Keratinocyte (primary cell): ENCODE results near the gene S100B. TPM values are rescaled to one million over a fixed set of nuclear protein-coding genes. Genes with fewer than 3 reads are reported as not detected.

Experiments used
- DNase-seq: peaks from one replicate; pipeline ENCODE4 v3.0.0-alpha.2; 2011; ENCODE audit warnings: low read depth, missing footprints, low spot score
- FAIRE-seq: peaks from 2 replicates; lab custom pipeline; 2011; peaks lifted over from hg19 to GRCh38; lab: Jason Lieb, UNC
- H2AFZ ChIP-seq: 2 replicates; pipeline ENCODE4 v1.6.0; 2012; ENCODE audit warnings: low read length, control low read depth, inconsistent platforms; ENCODE audit not compliant: control insufficient read depth
- H3K27ac ChIP-seq: 2 replicates; pipeline ENCODE4 v1.5.1; 2011; ENCODE audit warnings: low read length; ENCODE audit not compliant: control insufficient read depth, insufficient read depth
- H3K27me3 ChIP-seq: 3 replicates; pipeline ENCODE4 v1.6.0; 2011; ENCODE audit warnings: low read length; ENCODE audit not compliant: control insufficient read depth, insufficient read depth; ENCODE audit errors: extremely low read depth
- H3K36me3 ChIP-seq, 2 experiments: 2 replicates in 1 of 2; 3 replicates in 1 of 2; pipeline ENCODE4 v1.5.1; 2011; ENCODE audit warnings: low read length in 2 of 2, mild to moderate bottlenecking in 1 of 2; ENCODE audit not compliant: control insufficient read depth in 2 of 2, insufficient read depth in 2 of 2; ENCODE audit errors: extremely low read depth in 1 of 2
- H3K4me1 ChIP-seq: 3 replicates; pipeline ENCODE4 v1.5.1; 2011; ENCODE audit warnings: low read length; ENCODE audit not compliant: control insufficient read depth, insufficient read depth; ENCODE audit errors: extremely low read depth
- H3K4me2 ChIP-seq: 3 replicates; pipeline ENCODE4 v1.6.0; 2011; ENCODE audit warnings: low read depth, low read length; ENCODE audit not compliant: control insufficient read depth, insufficient read depth; ENCODE audit errors: extremely low read depth
- H3K4me3 ChIP-seq, 3 experiments: fragments of 200-600 bp in 1 of 3; sonication (generic) in 1 of 3; 2 replicates in 2 of 3; 3 replicates in 1 of 3; pipeline ENCODE4 v1.5.1; 2011 to 2016; ENCODE audit warnings: low read length in 3 of 3, mild to moderate bottlenecking in 3 of 3, control low read depth in 2 of 3, inconsistent platforms in 1 of 3, low read depth in 1 of 3, mixed read lengths in 1 of 3, mixed run types in 1 of 3, moderate library complexity in 1 of 3; ENCODE audit not compliant: control insufficient read depth in 2 of 3, insufficient read depth in 2 of 3; ENCODE audit errors: extremely low read depth in 1 of 3
- H3K79me2 ChIP-seq: 2 replicates; pipeline ENCODE4 v1.6.0; 2012; ENCODE audit warnings: low read length; ENCODE audit not compliant: control insufficient read depth, insufficient read depth
- H3K9ac ChIP-seq: 3 replicates; pipeline ENCODE4 v1.6.0; 2011; ENCODE audit warnings: low read length; ENCODE audit not compliant: control insufficient read depth, insufficient read depth; ENCODE audit errors: extremely low read depth
- H3K9me1 ChIP-seq: 3 replicates; pipeline ENCODE4 v1.6.0; 2011; ENCODE audit warnings: low read length; ENCODE audit not compliant: control insufficient read depth, insufficient read depth; ENCODE audit errors: extremely low read depth
- H3K9me3 ChIP-seq: 2 replicates; pipeline ENCODE4 v1.5.1; 2012; ENCODE audit warnings: low read depth, low read length; ENCODE audit not compliant: control insufficient read depth
- H4K20me1 ChIP-seq: 3 replicates; pipeline ENCODE4 v1.6.0; 2011; ENCODE audit warnings: low read length; ENCODE audit not compliant: control insufficient read depth, insufficient read depth; ENCODE audit errors: extremely low read depth
- EZH2 ChIP-seq: IDR thresholded peaks from one replicate; pipeline ENCODE4 v1.6.1; 2012; ENCODE audit warnings: inconsistent platforms, mild to moderate bottlenecking, low read length, moderate library complexity
- dilution Hi-C: fragments of 300-500 bp; cut with MboI; formaldehyde crosslinking; loops from one replicate; pipeline ENCODE4 v1.7.0; 2020; ENCODE audit warnings: low sequenced_read_pairs; ENCODE audit not compliant: extremely low pct_ligation_motif_present
- polyA plus RNA-seq, 5 experiments: library from polyadenylated mRNA; depleted of rRNA in 3 of 5; stranded (reverse) in 3 of 5; stranded (forward) in 1 of 5; unstranded in 1 of 5; fragments of >200 nt; gene quantifications; 1 replicate in 1 of 5; 2 replicates in 3 of 5; 3 replicates in 1 of 5; pipeline versions ENCODE4 v1.2.1 to v1.2.3, GENCODE V29; 2011 to 2012; ENCODE audit warnings: missing spikeins in 2 of 5, low read depth in 1 of 5, low replicate concordance in 1 of 5
- TF ChIP-seq, protein P1 (sequence below), 3 experiments: IDR thresholded peaks in 1 of 3; conservative IDR thresholded peaks in 1 of 3; optimal IDR thresholded peaks in 1 of 3; 2 replicates in 2 of 3; 3 replicates in 1 of 3; pipeline versions ENCODE3 to v1.5.1; 2011; ENCODE audit warnings: low read length in 3 of 3, mild to moderate bottlenecking in 3 of 3, moderate library complexity in 2 of 3, control low read depth in 1 of 3, inconsistent platforms in 1 of 3; ENCODE audit not compliant: insufficient read depth in 2 of 3; ENCODE audit errors: extremely low read depth in 1 of 3

S100B gene
- polyA plus RNA-seq, 1 donor (not counting 4 experiments of a cell fraction or from before 2014, with no cell fraction given), result not detected

DNA sequence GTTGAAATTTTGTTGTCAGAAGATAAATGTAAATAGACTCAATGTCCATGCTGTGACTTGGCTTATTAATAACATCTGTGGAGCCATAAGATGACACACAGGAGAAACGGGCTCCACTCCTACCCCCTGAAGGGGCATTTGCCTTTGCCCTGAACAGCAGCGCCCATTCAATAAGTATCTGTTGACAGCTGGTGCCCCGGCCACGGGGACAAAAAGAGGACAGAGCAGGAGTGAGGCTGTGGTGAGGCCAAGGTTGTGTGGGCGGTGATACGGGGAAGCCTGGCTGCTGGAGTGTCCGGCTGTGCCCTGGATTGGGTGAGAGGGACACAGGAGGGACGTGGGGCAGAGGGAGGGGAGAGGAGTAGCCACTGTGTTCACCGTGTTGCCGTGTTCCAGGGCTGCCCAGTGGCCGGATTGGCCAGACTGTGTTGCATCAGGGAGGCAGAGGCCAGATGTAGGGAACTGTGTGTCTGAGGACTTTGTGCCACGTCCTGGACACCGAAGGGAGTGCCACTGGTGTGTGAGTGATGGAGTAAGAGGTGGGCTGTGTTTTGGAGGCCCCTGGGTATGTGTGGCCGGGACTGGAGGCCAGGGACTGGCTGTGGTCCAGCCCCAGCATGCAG is 45.7 kb upstream of the S100B start:
- FAIRE-seq (no peak), DNase-seq (no peak)
- peaks cover 43 to 47% of the 10 kb centered on the region in 2 experiments for H3K36me3 ChIP-seq
- no peak overlapping the region for H3K4me2 ChIP-seq
- H3K9ac ChIP-seq, result no peak overlapping the region
- H3K9me1 ChIP-seq, result peaks cover 2% of the 10 kb centered on the region
- peaks cover 3% of the 10 kb centered on the region for H3K9me3 ChIP-seq
- peaks cover 27% of the 10 kb centered on the region for H3K79me2 ChIP-seq
- H4K20me1 ChIP-seq, result peaks cover 4% of the 10 kb centered on the region
- no peak overlapping the region for H2AFZ ChIP-seq
- H3K4me3 ChIP-seq, result no peak overlapping the region
- dilution Hi-C loops, result no loop called here
- no peaks in the 10 kb centered on the region for H3K4me1 ChIP-seq
- TF ChIP-seq, protein P1, sequence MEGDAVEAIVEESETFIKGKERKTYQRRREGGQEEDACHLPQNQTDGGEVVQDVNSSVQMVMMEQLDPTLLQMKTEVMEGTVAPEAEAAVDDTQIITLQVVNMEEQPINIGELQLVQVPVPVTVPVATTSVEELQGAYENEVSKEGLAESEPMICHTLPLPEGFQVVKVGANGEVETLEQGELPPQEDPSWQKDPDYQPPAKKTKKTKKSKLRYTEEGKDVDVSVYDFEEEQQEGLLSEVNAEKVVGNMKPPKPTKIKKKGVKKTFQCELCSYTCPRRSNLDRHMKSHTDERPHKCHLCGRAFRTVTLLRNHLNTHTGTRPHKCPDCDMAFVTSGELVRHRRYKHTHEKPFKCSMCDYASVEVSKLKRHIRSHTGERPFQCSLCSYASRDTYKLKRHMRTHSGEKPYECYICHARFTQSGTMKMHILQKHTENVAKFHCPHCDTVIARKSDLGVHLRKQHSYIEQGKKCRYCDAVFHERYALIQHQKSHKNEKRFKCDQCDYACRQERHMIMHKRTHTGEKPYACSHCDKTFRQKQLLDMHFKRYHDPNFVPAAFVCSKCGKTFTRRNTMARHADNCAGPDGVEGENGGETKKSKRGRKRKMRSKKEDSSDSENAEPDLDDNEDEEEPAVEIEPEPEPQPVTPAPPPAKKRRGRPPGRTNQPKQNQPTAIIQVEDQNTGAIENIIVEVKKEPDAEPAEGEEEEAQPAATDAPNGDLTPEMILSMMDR (optimal IDR thresholded peaks at IDR 0.05 in 1 of 3, IDR thresholded peaks at IDR 0.05 in 1 of 3, conservative IDR thresholded peaks at IDR 0.05 in 1 of 3; ENCODE audit: extremely low read depth in 1 of 3, insufficient read depth in 2 of 3, low read length in 3 of 3), result no peak
- no peak for TF ChIP-seq EZH2
- no peak overlapping the region for H3K27ac ChIP-seq
- H3K27me3 ChIP-seq, result no peaks in the 10 kb centered on the region

DNA sequence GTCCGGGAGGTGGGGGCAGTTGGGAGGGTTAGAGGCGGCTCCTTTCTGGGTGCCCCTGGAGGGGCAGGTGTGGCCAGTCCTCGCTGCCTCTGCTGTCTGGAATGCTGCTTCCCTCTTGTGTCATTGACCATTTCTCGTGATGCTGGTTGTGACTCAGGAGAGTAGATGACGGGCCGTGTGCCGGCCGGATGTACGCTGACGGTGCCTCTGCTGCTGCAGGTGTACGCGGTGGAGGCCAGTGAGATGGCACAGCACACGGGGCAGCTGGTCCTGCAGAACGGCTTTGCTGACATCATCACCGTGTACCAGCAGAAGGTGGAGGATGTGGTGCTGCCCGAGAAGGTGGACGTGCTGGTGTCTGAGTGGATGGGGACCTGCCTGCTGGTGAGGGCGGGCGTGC is 44.5 kb upstream of the S100B start:
- H3K36me3 ChIP-seq, result peaks cover 48 to 50% of the 10 kb centered on the region in 2 experiments
- TF ChIP-seq, protein P1 (optimal IDR thresholded peaks at IDR 0.05 in 1 of 3, IDR thresholded peaks at IDR 0.05 in 1 of 3, conservative IDR thresholded peaks at IDR 0.05 in 1 of 3; ENCODE audit: extremely low read depth in 1 of 3, insufficient read depth in 2 of 3, low read length in 3 of 3), result no peak
- TF ChIP-seq EZH2, result no peak
- H3K79me2 ChIP-seq, result peaks cover 27% of the 10 kb centered on the region

More for the DNA sequence above, 44.5 kb upstream of the S100B start:
- H3K27me3 ChIP-seq, result no peaks in the 10 kb centered on the region
- H3K9ac ChIP-seq, result no peak overlapping the region
- no peak overlapping the region for H3K4me2 ChIP-seq
- H4K20me1 ChIP-seq, result peaks cover 4% of the 10 kb centered on the region
- H3K4me1 ChIP-seq, result no peaks in the 10 kb centered on the region
- DNase-seq (no peak), FAIRE-seq (no peak)
- H3K9me1 ChIP-seq, result peaks cover 2% of the 10 kb centered on the region
- no peaks in the 10 kb centered on the region for H3K9me3 ChIP-seq
- no peak overlapping the region for H2AFZ ChIP-seq
- H3K27ac ChIP-seq, result no peak overlapping the region
- H3K4me3 ChIP-seq, result no peak overlapping the region
- dilution Hi-C loops, result no loop called here
